HCT116 (cell line): ENCODE data around the gene NOX3. TPM values are rescaled to one million over a fixed set of nuclear protein-coding genes. Genes with fewer than 3 reads are reported as not detected.

ENCODE experiments used
- ATAC-seq: fragments of 200-7000 bp; cut with Tn5 transposase; 2 replicates; pipeline ENCODE4 v1.9.1; 2020; ENCODE audit warnings: mild to moderate bottlenecking, moderate library complexity
- BruUV-seq: library from RNA; stranded (reverse); fragments of 400-500 nt; replicated peaks from 2 replicates; lab custom pipeline; 2021; lab: Mats Ljungman, UMichigan
- CTCF ChIA-PET: fragments of 300-600 bp; sonication (Branson Sonifier 250); formaldehyde crosslinking; loops from one replicate; lab custom pipeline; 2021; ENCODE audit warnings: antibody characterized with exemption; lab: Charles Lee
- POLR2A ChIA-PET: fragments of 300-600, 350-600 bp; sonication (Branson Sonifier 250); formaldehyde crosslinking; loops from one replicate; lab custom pipeline; 2021; ENCODE audit warnings: antibody characterized with exemption; lab: Charles Lee
- RAD21 ChIA-PET, 2 experiments: fragments of 300-600 bp; sonication (Branson Sonifier 250); formaldehyde crosslinking; loops; one replicate each; lab custom pipeline; 2023; ENCODE audit warnings: low total read pairs in 2 of 2; ENCODE audit not compliant: uncharacterized antibody in 2 of 2, unreplicated experiment in 2 of 2, low non-redundant PET in 1 of 2; lab: Charles Lee
- DNase-seq: peaks from one replicate; pipeline ENCODE4 v3.0.0-alpha.2; 2010; ENCODE audit warnings: low read depth, low spot score
- H2AFZ ChIP-seq: fragments of 200-600 bp; shearing (Covaris generic), sonication (generic); 2 replicates; pipeline ENCODE4 v1.6.1; 2017; ENCODE audit warnings: low read depth, mixed run types, mixed read lengths, antibody characterized with exemption, low read length; ENCODE audit not compliant: poor library complexity, severe bottlenecking
- H3K27ac ChIP-seq: 2 replicates; pipeline ENCODE4 v1.5.1; 2012; ENCODE audit warnings: low read depth, low read length
- H3K27me3 ChIP-seq: fragments of 200-600 bp; sonication (generic); 2 replicates; pipeline ENCODE4 v1.6.1; 2016; ENCODE audit warnings: mixed run types, low read length, mixed read lengths; ENCODE audit not compliant: insufficient read depth
- H3K36me3 ChIP-seq, 2 experiments: fragments of 200-500 bp in 1 of 2; fragments of 200-600 bp in 1 of 2; sonication (Bioruptor generic) in 1 of 2; sonication (generic) in 1 of 2; 2 replicates each; pipeline versions ENCODE4 v1.5.1 to v1.6.1; 2014 to 2016; ENCODE audit warnings: low read length in 2 of 2, inconsistent platforms in 1 of 2, mixed read lengths in 1 of 2, mixed run types in 1 of 2; ENCODE audit not compliant: insufficient read depth in 2 of 2, control insufficient read depth in 1 of 2
- H3K4me1 ChIP-seq, 2 experiments: fragments of 200-600 bp in 1 of 2; sonication (generic) in 1 of 2; 2 replicates each; pipeline versions ENCODE4 v1.5.1 to v1.6.1; 2012 to 2017; ENCODE audit warnings: low read length in 2 of 2, inconsistent platforms in 1 of 2, mild to moderate bottlenecking in 1 of 2, mixed read lengths in 1 of 2, mixed run types in 1 of 2, moderate library complexity in 1 of 2; ENCODE audit not compliant: insufficient read depth in 2 of 2, control insufficient read depth in 1 of 2
- H3K4me2 ChIP-seq: fragments of 200-600 bp; sonication (generic); 2 replicates; pipeline ENCODE4 v1.6.1; 2017; ENCODE audit warnings: mixed run types, low read length, mixed read lengths
- H3K4me3 ChIP-seq, 2 experiments: fragments of 200-600 bp in 1 of 2; sonication (generic) in 1 of 2; replicated peaks in 1 of 2; 2 replicates each; pipeline ENCODE4 v1.5.1; 2011 to 2016; ENCODE audit warnings: low read length in 2 of 2, control low read depth in 1 of 2, low read depth in 1 of 2, mild to moderate bottlenecking in 1 of 2, mixed read lengths in 1 of 2, mixed run types in 1 of 2
- H3K79me2 ChIP-seq: fragments of 200-600 bp; sonication (generic); 2 replicates; pipeline ENCODE4 v1.6.1; 2017; ENCODE audit warnings: mild to moderate bottlenecking, mixed run types, low read length, moderate library complexity, mixed read lengths; ENCODE audit not compliant: insufficient read depth
- H3K9ac ChIP-seq: fragments of 200-600 bp; sonication (generic); 2 replicates; pipeline ENCODE4 v1.6.1; 2016; ENCODE audit warnings: low read length, mixed read lengths
- H3K9me2 ChIP-seq: fragments of 200-600 bp; sonication (generic), shearing (Covaris generic); 2 replicates; pipeline ENCODE4 v1.6.1; 2017; ENCODE audit warnings: mixed run types, mild to moderate bottlenecking, moderate library complexity; ENCODE audit not compliant: insufficient read depth
- H3K9me3 ChIP-seq, 2 experiments: fragments of 200-500 bp in 1 of 2; fragments of 200-600 bp in 1 of 2; sonication (Bioruptor generic) in 1 of 2; sonication (generic) in 1 of 2; 2 replicates each; pipeline ENCODE4 v1.6.1; 2014 to 2017; ENCODE audit warnings: low read length in 2 of 2, mixed read lengths in 2 of 2, inconsistent platforms in 1 of 2, low read depth in 1 of 2, mild to moderate bottlenecking in 1 of 2, mixed run types in 1 of 2, moderate library complexity in 1 of 2; ENCODE audit not compliant: control insufficient read depth in 1 of 2, insufficient read depth in 1 of 2
- H4K20me1 ChIP-seq: fragments of 200-600 bp; sonication (generic), shearing (Covaris generic); 2 replicates; pipeline ENCODE4 v1.6.1; 2017; ENCODE audit warnings: mixed run types, mild to moderate bottlenecking, moderate library complexity; ENCODE audit not compliant: insufficient read depth
- CEBPB ChIP-seq: IDR thresholded peaks from 2 replicates; pipeline ENCODE4 v1.6.1; 2012; ENCODE audit warnings: low read depth
- EZH2phosphoT487 ChIP-seq: fragments of 200-600 bp; IDR thresholded peaks from 2 replicates; pipeline ENCODE4 v1.6.1; 2018; ENCODE audit warnings: antibody characterized with exemption, borderline replicate concordance
- FOSL1 ChIP-seq: IDR thresholded peaks from 2 replicates; pipeline ENCODE4 v1.6.1; 2012; ENCODE audit warnings: low read depth
- JUND ChIP-seq: IDR thresholded peaks from 2 replicates; pipeline ENCODE4 v1.6.1; 2012
- SP1 ChIP-seq: IDR thresholded peaks from 2 replicates; pipeline ENCODE4 v1.6.1; 2012; ENCODE audit warnings: low read depth
- SRF ChIP-seq: IDR thresholded peaks from 2 replicates; pipeline ENCODE4 v1.6.1; 2012; ENCODE audit warnings: low read depth
- TCF7L2 ChIP-seq: IDR thresholded peaks from 2 replicates; pipeline ENCODE4 v1.7.0; 2011; ENCODE audit warnings: borderline replicate concordance, inconsistent platforms; ENCODE audit not compliant: insufficient read depth, insufficient read length; ENCODE audit errors: extremely low read depth
- intact Hi-C: fragments of 100-400 bp; cut with micrococcal nuclease; formaldehyde crosslinking; loops from 2 replicates; pipeline ENCODE4 v1.10.0; 2022
- total RNA-seq: library from RNA; stranded (reverse); gene quantifications from one replicate; pipeline ENCODE4 v1.2.1, GENCODE V29; 2021; ENCODE audit not compliant: unreplicated experiment
- TF ChIP-seq, protein P1 (sequence below): IDR thresholded peaks from 2 replicates; pipeline ENCODE4 v1.6.1; 2011; ENCODE audit warnings: mild to moderate bottlenecking, low read length, moderate library complexity; ENCODE audit not compliant: insufficient replicate concordance; ENCODE audit errors: extremely low read depth
- TF ChIP-seq, protein P2 (sequence below): IDR thresholded peaks from 2 replicates; pipeline ENCODE4 v1.6.1; 2012
- TF ChIP-seq, protein P3 (sequence below): IDR thresholded peaks from 2 replicates; pipeline ENCODE4 v1.6.1; 2012

Gene NOX3
- total RNA-seq, 1 experiment from 2014 or later, result not detected

DNA sequence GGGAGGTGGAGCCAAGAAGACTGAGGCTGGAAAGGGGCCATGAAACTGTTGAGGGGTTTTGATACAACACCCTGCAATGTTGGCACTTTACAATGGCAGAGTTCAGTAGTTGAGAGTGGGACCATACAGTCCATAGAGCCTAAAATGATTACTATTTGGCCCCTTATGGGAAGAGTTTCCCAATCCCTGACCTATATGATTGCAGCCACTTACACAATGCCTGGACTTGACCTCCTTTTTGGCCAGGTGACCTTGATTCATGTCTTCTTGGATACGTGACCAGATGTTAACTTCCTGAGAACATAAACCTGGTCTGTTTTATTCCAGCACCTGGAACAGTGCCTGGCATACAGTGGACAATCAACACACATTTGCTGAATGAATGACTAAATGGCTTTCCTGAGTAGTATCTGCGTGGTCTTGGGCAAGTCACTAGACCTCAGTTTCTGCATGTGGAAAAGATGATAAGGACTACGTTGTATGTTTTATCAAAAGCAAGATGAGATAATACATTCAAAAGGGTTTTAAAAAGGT is 58.4 kb downstream of the NOX3 start:
- CTCF ChIA-PET, result no interaction called here
- no TSS peak for BruUV-seq
- H3K9me2 ChIP-seq, result no peaks in the 10 kb centered on the region
- H2AFZ ChIP-seq, result no peak overlapping the region
- no peaks in the 10 kb centered on the region; the same call in 1 of the 2 replicates for H3K27me3 ChIP-seq
- no peaks in the 10 kb centered on the region for H4K20me1 ChIP-seq
- H3K4me2 ChIP-seq, result no peak overlapping the region
- RAD21 ChIA-PET, result no interaction called here
- TF ChIP-seq, protein P1, sequence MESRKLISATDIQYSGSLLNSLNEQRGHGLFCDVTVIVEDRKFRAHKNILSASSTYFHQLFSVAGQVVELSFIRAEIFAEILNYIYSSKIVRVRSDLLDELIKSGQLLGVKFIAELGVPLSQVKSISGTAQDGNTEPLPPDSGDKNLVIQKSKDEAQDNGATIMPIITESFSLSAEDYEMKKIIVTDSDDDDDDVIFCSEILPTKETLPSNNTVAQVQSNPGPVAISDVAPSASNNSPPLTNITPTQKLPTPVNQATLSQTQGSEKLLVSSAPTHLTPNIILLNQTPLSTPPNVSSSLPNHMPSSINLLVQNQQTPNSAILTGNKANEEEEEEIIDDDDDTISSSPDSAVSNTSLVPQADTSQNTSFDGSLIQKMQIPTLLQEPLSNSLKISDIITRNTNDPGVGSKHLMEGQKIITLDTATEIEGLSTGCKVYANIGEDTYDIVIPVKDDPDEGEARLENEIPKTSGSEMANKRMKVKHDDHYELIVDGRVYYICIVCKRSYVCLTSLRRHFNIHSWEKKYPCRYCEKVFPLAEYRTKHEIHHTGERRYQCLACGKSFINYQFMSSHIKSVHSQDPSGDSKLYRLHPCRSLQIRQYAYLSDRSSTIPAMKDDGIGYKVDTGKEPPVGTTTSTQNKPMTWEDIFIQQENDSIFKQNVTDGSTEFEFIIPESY, result no peak
- TF ChIP-seq EZH2phosphoT487 (no peak), TCF7L2 (no peak), CEBPB (no peak), FOSL1 (no peak), SP1 (no peak), SRF (no peak), JUND (no peak)
- TF ChIP-seq, protein P2, sequence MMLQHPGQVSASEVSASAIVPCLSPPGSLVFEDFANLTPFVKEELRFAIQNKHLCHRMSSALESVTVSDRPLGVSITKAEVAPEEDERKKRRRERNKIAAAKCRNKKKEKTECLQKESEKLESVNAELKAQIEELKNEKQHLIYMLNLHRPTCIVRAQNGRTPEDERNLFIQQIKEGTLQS, result no peak
- TF ChIP-seq, protein P3, sequence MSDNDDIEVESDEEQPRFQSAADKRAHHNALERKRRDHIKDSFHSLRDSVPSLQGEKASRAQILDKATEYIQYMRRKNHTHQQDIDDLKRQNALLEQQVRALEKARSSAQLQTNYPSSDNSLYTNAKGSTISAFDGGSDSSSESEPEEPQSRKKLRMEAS, result no peak
- no peaks in the 10 kb centered on the region for H3K9me3 ChIP-seq
- intact Hi-C loops, result no loop called here
- no peak for DNase-seq
- H3K27ac ChIP-seq, result no peak overlapping the region
- H3K79me2 ChIP-seq, result no peaks in the 10 kb centered on the region
- POLR2A ChIA-PET, result no interaction called here
- H3K4me1 ChIP-seq, result no peaks in the 10 kb centered on the region
- no peak overlapping the region for H3K9ac ChIP-seq
- H3K4me3 ChIP-seq, result no peak overlapping the region
- no peaks in the 10 kb centered on the region for H3K36me3 ChIP-seq
- ATAC-seq, result no peak
